Umbilical cord (tissue), 2 donors: Measurements from ENCODE around the gene CSN2. TPM values are rescaled to one million over a fixed set of nuclear protein-coding genes. Genes with fewer than 3 reads are reported as not detected.
"Not testable (repeated sequence)": the region's sequence is repeated elsewhere in the genome, so short reads cannot be mapped to it uniquely, and the experiment has no call there.

ENCODE experiments used
- DNase-seq: peaks from one replicate; pipeline ENCODE4 v3.0.0-alpha.2; 2015; ENCODE audit warnings: low spot score
- total RNA-seq: library from RNA; depleted of rRNA; stranded (reverse); fragments of >200 nt; gene quantifications from one replicate; pipeline ENCODE4 v1.2.3, GENCODE V29; 2014; ENCODE audit warnings: low replicate concordance; ENCODE audit not compliant: insufficient read depth

Gene CSN2
- not detected for total RNA-seq

- no peak for DNase-seq
Measured at GRCh38 chr4:69965628-69966027, at the start of gene CSN2. Gene CSN2, minus strand, starts transcription at chr4:69965728. Its CDS starts 4,733 bp downstream, at chr4:69960995.

- DNase-seq: no peak
Measured at GRCh38 chr4:70008771-70009170, 43.2 kb upstream of the CSN2 start.

- DNase-seq: no peak
Measured at GRCh38 chr4:70002507-70002906, 37.0 kb upstream of the CSN2 start.

GRCh38 chr4:70000711-70001110 is 35.2 kb upstream of the CSN2 start:
- DNase-seq: no peak

- no peak for DNase-seq
Measured at GRCh38 chr4:69999420-69999819, 33.9 kb upstream of the CSN2 start.

- DNase-seq: no peak
Measured at GRCh38 chr4:69995526-69996016, 30.0 kb upstream of the CSN2 start, which contains the start of gene STATH. Gene STATH, plus strand, starts transcription at chr4:69995966. Its CDS starts 2,472 bp downstream, at chr4:69998438.

GRCh38 chr4:69994782-69995181 is 29.3 kb upstream of the CSN2 start:
- no peak for DNase-seq

GRCh38 chr4:69991016-69991415 is 25.5 kb upstream of the CSN2 start:
- no peak for DNase-seq

- no peak for DNase-seq
Measured at GRCh38 chr4:69986663-69987062, 21.1 kb upstream of the CSN2 start.

GRCh38 chr4:69984030-69984443 is 18.5 kb upstream of the CSN2 start:
- DNase-seq: peak; percentile 68

GRCh38 chr4:69977582-69977981 is 12.1 kb upstream of the CSN2 start:
- no peak for DNase-seq

GRCh38 chr4:69974631-69975030 is 9.1 kb upstream of the CSN2 start:
- peak; percentile 15 for DNase-seq

GRCh38 chr4:69970071-69970470 is 4.5 kb upstream of the CSN2 start:
- DNase-seq: no peak

GRCh38 chr4:69957209-69957608 is 8.3 kb downstream of the CSN2 start:
- no peak for DNase-seq

- no peak for DNase-seq
Measured at GRCh38 chr4:69951602-69952001, 13.9 kb downstream of the CSN2 start.

GRCh38 chr4:69936566-69936965 is 29.0 kb downstream of the CSN2 start:
- peak; percentile 5 for DNase-seq

GRCh38 chr4:69934150-69934549 is 31.4 kb downstream of the CSN2 start:
- no peak for DNase-seq

- DNase-seq: no peak
Measured at GRCh38 chr4:69930768-69931167, 34.8 kb downstream of the CSN2 start, which contains the start of gene CSN1S1. Gene CSN1S1, plus strand, starts transcription at chr4:69931068. Its CDS starts 1,488 bp downstream, at chr4:69932556.

- not testable (repeated sequence) for DNase-seq
Measured at GRCh38 chr4:69923782-69924410, 41.6 kb downstream of the CSN2 start.

GRCh38 chr4:69920874-69921273 is 44.7 kb downstream of the CSN2 start:
- no peak for DNase-seq

GRCh38 chr4:69910016-69910782 is 55.3 kb downstream of the CSN2 start:
- DNase-seq: peak; percentile 12

- DNase-seq: no peak
Measured at GRCh38 chr4:69909195-69909594, 56.3 kb downstream of the CSN2 start.

- DNase-seq: peak; percentile 7
Measured at GRCh38 chr4:69907151-69907550, 58.4 kb downstream of the CSN2 start.
